Keratinocyte (primary cell): Measurements from ENCODE around the gene LRBA.

ENCODE experiments used
- EZH2 ChIP-seq: IDR thresholded peaks from one replicate; pipeline ENCODE4 v1.6.1; 2012; ENCODE audit warnings: inconsistent platforms, mild to moderate bottlenecking, low read length, moderate library complexity
- TF ChIP-seq, protein P1 (sequence below), 3 experiments: IDR thresholded peaks in 1 of 3; conservative IDR thresholded peaks in 1 of 3; optimal IDR thresholded peaks in 1 of 3; 2 replicates in 2 of 3; 3 replicates in 1 of 3; pipeline versions ENCODE3 to v1.5.1; 2011; ENCODE audit warnings: low read length in 3 of 3, mild to moderate bottlenecking in 3 of 3, moderate library complexity in 2 of 3, control low read depth in 1 of 3, inconsistent platforms in 1 of 3; ENCODE audit not compliant: insufficient read depth in 2 of 3; ENCODE audit errors: extremely low read depth in 1 of 3

DNA sequence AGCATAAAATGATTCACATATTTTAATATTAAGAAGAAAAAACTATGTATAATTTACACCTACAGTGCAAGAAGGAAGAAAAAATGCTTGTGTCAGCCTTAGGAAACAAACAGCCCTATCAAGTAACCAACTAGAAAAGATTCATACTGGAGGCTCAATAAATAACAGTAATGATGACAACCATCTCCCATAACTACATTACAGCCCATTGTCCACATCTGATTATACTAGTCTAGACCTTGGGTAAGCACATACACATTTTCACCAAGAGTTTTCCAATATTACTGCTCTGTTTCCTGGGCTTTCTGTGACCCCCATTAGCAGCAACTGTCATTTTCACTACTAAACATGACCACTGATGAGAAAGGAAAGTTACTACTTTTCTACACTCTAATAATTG, 263.4 kb downstream of the LRBA start:
- TF ChIP-seq, protein P1, sequence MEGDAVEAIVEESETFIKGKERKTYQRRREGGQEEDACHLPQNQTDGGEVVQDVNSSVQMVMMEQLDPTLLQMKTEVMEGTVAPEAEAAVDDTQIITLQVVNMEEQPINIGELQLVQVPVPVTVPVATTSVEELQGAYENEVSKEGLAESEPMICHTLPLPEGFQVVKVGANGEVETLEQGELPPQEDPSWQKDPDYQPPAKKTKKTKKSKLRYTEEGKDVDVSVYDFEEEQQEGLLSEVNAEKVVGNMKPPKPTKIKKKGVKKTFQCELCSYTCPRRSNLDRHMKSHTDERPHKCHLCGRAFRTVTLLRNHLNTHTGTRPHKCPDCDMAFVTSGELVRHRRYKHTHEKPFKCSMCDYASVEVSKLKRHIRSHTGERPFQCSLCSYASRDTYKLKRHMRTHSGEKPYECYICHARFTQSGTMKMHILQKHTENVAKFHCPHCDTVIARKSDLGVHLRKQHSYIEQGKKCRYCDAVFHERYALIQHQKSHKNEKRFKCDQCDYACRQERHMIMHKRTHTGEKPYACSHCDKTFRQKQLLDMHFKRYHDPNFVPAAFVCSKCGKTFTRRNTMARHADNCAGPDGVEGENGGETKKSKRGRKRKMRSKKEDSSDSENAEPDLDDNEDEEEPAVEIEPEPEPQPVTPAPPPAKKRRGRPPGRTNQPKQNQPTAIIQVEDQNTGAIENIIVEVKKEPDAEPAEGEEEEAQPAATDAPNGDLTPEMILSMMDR (optimal IDR thresholded peaks at IDR 0.05 in 1 of 3, IDR thresholded peaks at IDR 0.05 in 1 of 3, conservative IDR thresholded peaks at IDR 0.05 in 1 of 3; ENCODE audit: extremely low read depth in 1 of 3, insufficient read depth in 2 of 3, low read length in 3 of 3) = no peak
- no peak for TF ChIP-seq EZH2
